Mesodermal cell (in vitro differentiated cells): ENCODE results near the gene KRTAP9-7.

ENCODE experiments used
- H3K27ac ChIP-seq: 2 replicates; pipeline ENCODE4 v1.7.0; 2013; ENCODE audit warnings: mild to moderate bottlenecking, low read depth, low read length, moderate library complexity; ENCODE audit not compliant: severe bottlenecking
- H3K36me3 ChIP-seq: 2 replicates; pipeline ENCODE4 v1.7.1; 2013; ENCODE audit warnings: mild to moderate bottlenecking, low read length, moderate library complexity; ENCODE audit not compliant: control insufficient read depth, insufficient read depth
- H3K4me1 ChIP-seq: one replicate; pipeline ENCODE4 v1.7.1; 2013; ENCODE audit warnings: mild to moderate bottlenecking, low read length; ENCODE audit not compliant: insufficient read depth, control insufficient read depth, poor library complexity, severe bottlenecking
- H3K4me3 ChIP-seq: 2 replicates; pipeline ENCODE4 v1.7.0; 2013; ENCODE audit warnings: low read length, control low read depth, mild to moderate bottlenecking; ENCODE audit not compliant: insufficient read depth, poor library complexity, severe bottlenecking; ENCODE audit errors: extremely low read depth
- H3K9me3 ChIP-seq: 2 replicates; pipeline ENCODE4 v1.7.1; 2013; ENCODE audit warnings: mild to moderate bottlenecking, low read length, moderate library complexity; ENCODE audit not compliant: control insufficient read depth
- WGBS, 2 experiments: methylation state at CpG; one replicate each; pipeline ENCODE4 v1.1.5; 2013; ENCODE audit warnings: missing lambda C conversion rate in 2 of 2; ENCODE audit not compliant: insufficient coverage in 2 of 2; 5-methylcytosine and 5-hydroxymethylcytosine counted together

The KRTAP9-7 gene

DNA sequence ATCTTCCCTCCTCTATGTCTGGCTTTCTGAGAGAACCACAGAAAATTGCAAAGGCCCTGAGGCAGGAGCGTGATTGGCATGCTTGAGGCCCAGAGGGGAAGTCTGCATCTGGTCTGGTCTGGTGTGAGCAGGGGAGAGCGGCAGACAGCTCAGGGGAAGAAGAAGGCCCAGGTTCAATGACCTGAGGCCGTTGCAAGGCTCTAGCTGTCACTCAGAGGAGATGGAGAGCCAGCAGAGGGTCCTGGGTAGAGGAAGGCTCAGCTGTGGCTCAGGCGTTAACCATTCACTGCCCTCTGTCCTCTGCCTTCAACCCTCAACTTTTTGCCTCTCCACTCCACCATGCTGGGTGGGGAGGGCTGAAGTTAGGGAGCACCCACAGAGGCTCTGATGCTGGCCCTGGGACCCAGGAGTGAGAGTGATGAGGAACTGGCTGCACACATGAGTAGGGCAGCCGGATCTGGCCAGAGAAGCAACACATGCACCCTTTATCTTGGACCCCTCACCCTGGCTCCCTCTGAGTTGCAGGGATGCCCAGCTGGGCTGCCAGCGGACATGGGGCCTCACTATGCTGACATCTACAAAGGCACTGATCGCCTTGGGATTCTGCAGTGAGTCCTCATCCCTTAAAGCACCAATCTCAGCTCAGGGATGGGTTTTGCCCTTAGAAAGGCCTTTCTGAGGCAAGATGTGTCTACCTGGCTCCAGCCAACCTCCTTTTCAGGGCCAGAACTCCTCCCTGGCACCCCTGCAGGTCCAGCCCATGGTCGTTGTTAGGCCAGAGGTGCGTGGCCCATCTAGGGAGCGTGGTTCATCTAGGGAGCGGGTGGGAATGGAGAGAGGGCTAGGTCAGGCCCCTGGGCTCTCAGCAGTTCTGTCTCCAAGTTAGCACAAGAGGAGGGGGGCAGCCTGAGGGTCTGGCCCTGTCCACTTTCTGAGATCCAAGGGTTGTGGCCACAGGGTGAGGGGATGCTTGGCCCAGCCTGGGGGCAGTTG is 47.7 kb downstream of the KRTAP9-7 start:
- no peak overlapping the region for H3K4me3 ChIP-seq
- H3K36me3 ChIP-seq, result no peaks in the 10 kb centered on the region
- H3K9me3 ChIP-seq, result peaks cover 11% of the 10 kb centered on the region
- whole genome bisulfite sequencing, 2 experiments, result 81 to 91% methylated on average over 6 to 7 of the region's 11 CpGs
- no peaks in the 10 kb centered on the region for H3K4me1 ChIP-seq
- H3K27ac ChIP-seq, result no peak overlapping the region

DNA sequence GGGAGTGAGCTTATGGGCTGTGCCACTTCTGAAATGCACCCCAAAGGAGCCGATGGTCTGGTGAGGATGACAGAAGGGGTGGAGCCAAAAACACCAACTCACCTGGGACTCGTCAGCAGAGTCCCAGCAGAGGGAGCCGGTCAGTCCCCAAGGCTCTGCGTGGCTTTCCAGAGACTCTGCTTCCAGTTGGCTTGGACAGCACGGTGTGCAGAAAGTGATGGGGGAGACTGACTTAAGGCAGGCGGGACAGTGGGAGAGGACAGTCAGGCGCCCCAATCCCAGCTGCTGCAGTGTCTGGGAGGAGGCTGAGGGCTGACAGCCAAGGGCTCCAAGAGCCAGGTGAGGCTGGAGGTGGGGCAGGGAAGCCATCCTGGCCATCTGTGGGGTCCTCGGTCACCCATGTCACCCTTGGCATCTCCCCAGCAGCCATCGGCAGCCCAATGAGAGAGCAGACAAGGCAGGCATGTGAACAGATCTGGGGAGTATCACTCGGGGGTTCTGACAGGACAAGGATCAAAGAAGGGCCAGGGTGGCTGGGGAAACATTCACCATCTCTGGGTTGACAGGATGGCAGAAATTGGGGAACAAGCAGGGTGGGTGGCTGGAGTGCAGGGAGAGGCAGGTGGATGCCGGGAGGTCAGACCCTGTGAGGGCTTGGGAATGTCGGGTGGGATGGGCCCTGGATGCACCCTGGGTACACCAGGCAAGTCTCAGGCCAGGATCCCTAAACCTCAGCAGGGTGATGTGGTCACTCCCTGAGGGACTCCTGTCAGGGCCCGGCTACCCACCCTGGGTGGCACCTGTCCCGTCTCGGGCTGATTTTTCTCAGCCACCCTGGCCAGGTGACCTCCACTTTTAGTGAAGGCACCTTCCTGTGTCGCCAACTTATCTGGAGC is 48.9 kb downstream of the KRTAP9-7 start:
- H3K4me3 ChIP-seq, result no peak overlapping the region
- 76 to 79% methylated on average over 14 to 16 of the region's 16 CpGs for WGBS, 2 experiments
- H3K9me3 ChIP-seq, result peaks cover 8% of the 10 kb centered on the region
- no peaks in the 10 kb centered on the region for H3K36me3 ChIP-seq
- no peaks in the 10 kb centered on the region for H3K4me1 ChIP-seq
- H3K27ac ChIP-seq, result no peak overlapping the region

DNA sequence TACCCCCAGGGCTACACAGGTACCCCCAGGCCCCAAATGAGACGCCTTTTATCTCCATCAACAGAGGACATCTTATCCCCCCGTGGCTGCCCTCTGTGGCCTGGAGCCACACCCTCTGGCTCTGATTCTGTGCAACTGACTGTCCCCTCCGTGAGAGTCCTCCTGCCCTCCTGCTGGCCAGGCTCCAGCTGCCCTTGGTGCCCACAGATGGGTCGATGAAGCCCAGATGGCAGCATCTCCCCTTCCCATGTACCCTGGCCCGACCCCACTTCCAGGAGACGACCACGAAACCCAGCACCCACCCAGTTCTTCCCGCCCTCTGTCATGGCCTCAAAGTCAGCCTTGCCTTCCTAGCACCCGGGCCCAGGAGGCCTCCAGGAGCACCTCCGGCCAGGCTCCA is 49.6 kb downstream of the KRTAP9-7 start:
- no peaks in the 10 kb centered on the region for H3K4me1 ChIP-seq
- no peak overlapping the region for H3K4me3 ChIP-seq
- H3K36me3 ChIP-seq, result no peaks in the 10 kb centered on the region
- WGBS, 2 experiments, result 89 to 90% methylated on average over 5 to 7 of the region's 10 CpGs
- peaks cover 1% of the 10 kb centered on the region for H3K9me3 ChIP-seq
- no peak overlapping the region for H3K27ac ChIP-seq

DNA sequence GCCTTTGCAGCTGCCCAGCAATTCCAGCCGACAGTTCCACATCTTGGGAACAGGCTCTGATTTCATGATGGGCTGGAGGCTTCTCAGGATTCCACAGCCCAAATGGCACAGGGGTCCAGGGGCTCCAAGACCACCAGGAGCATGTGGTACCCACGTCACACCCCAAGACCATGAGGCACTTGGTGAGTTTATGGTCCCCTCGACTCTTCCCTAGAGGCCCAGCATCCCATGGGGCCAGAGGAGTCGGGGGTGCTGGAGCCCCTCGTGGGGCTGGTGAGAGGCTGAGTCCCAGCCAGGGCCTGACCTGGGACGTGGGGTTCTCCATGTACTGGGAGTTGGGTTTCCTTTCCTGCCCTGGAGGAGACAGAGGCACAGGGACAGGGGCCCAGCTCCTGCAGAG is 50.1 kb downstream of the KRTAP9-7 start:
- Histone ChIP-seq H3K4me1 (no peaks in the 10 kb centered on the region), H3K9me3 (no peaks in the 10 kb centered on the region), H3K27ac (no peak overlapping the region), H3K4me3 (no peak overlapping the region), H3K36me3 (no peaks in the 10 kb centered on the region)
- WGBS, 2 experiments, result 87 to 89% methylated on average over 5 of the region's 6 CpGs
